NCI-H446 (cell line): ENCODE results near the gene RAD17.

Source experiments
- DNase-seq, 2 experiments: peaks; one replicate each; lab custom pipeline; 2025; lab: John Stamatoyannopoulos, UW

Gene RAD17

DNA sequence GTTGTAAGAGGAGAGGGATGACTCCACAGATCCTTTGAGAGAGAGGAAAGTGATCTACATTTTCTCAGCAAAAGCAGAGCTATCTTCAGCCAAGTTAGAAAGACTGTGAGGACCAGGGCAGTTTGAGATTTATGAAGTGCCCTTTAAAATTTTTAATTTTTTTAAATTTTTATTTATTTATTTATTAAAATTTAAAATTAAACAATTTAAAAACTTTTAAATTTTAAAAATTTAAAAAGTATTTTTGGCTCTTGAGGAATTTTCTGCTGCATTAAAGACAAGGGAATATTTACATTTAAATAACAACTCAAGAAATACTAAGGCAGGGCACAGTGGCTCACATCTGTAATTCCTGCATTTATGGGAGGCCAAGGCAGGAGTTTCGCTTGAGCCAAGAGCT is 92.6 kb downstream of the RAD17 start:
- DNase-seq, result no peak
